ENCODE results near the gene ITPRIP. TPM values are rescaled to one million over a fixed set of nuclear protein-coding genes. Genes with fewer than 3 reads are reported as not detected.

The ITPRIP gene
- total RNA-seq, 1 experiment from 2014 or later, result 1.7 TPM

GRCh38 chr10:104367904-104368303 lies 29.6 kb upstream of the ITPRIP start:
- intact Hi-C loops (cut with micrococcal nuclease; ENCODE audit: unreplicated experiment), result no loop called here
- Mint-ChIP-seq H3K4me3 (ENCODE audit: low read depth, unreplicated experiment) (no peak overlapping the region), H3K36me3 (ENCODE audit: insufficient read depth, unreplicated experiment) (no peaks in the 10 kb centered on the region), H3K4me1 (ENCODE audit: low read depth, unreplicated experiment) (no peaks in the 10 kb centered on the region), H3K27me3 (ENCODE audit: unreplicated experiment) (peaks cover 48% of the 10 kb centered on the region), H3K9me3 (ENCODE audit: low read depth, unreplicated experiment) (no peaks in the 10 kb centered on the region), H3K27ac (ENCODE audit: unreplicated experiment) (no peak overlapping the region)
- TF ChIP-seq, protein P1, sequence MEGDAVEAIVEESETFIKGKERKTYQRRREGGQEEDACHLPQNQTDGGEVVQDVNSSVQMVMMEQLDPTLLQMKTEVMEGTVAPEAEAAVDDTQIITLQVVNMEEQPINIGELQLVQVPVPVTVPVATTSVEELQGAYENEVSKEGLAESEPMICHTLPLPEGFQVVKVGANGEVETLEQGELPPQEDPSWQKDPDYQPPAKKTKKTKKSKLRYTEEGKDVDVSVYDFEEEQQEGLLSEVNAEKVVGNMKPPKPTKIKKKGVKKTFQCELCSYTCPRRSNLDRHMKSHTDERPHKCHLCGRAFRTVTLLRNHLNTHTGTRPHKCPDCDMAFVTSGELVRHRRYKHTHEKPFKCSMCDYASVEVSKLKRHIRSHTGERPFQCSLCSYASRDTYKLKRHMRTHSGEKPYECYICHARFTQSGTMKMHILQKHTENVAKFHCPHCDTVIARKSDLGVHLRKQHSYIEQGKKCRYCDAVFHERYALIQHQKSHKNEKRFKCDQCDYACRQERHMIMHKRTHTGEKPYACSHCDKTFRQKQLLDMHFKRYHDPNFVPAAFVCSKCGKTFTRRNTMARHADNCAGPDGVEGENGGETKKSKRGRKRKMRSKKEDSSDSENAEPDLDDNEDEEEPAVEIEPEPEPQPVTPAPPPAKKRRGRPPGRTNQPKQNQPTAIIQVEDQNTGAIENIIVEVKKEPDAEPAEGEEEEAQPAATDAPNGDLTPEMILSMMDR (IDR thresholded peaks at IDR 0.05; ENCODE audit: unreplicated experiment), result no peak
- CTCF ChIA-PET, result interaction anchor here (0.5 kb wide), 1 partner anchor 62 kb away, joined by 8 read pairs; no protein-coding TSS in a partner anchor
- BruUV-seq (replicated peaks), result no TSS peak
- DNase-seq, result no peak

DNA sequence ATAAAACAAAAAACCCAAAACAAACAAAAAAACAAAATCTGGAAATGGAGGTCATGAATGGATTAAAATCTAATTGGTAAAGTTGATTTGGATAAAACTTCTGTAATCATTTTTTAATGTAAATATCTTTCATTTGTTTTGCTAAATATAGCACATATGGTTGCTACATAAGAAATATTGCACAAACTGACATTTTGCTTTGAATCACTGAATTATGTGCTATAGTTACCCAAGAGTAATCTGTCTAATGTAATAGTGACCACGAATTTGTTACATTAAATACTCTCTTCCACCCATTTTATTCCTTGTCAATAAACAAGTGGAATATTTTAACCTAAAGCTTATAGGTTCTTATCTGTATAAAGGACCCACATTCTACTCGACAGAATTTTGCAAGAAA lies 21.5 kb upstream of the ITPRIP start:
- H3K9me3 Mint-ChIP-seq (ENCODE audit: low read depth, unreplicated experiment), result no peaks in the 10 kb centered on the region
- TF ChIP-seq, protein P1 (IDR thresholded peaks at IDR 0.05; ENCODE audit: unreplicated experiment), result no peak
- no peak overlapping the region for H3K4me3 Mint-ChIP-seq (ENCODE audit: low read depth, unreplicated experiment)
- H3K4me1 Mint-ChIP-seq (ENCODE audit: low read depth, unreplicated experiment), result no peaks in the 10 kb centered on the region
- intact Hi-C loops (cut with micrococcal nuclease; ENCODE audit: unreplicated experiment), result no loop called here
- BruUV-seq (replicated peaks), result no TSS peak
- no peak overlapping the region for H3K27ac Mint-ChIP-seq (ENCODE audit: unreplicated experiment)
- H3K36me3 Mint-ChIP-seq (ENCODE audit: insufficient read depth, unreplicated experiment), result no peaks in the 10 kb centered on the region
- H3K27me3 Mint-ChIP-seq (ENCODE audit: unreplicated experiment), result peaks cover 32% of the 10 kb centered on the region
- CTCF ChIA-PET, result no interaction called here
- no peak for DNase-seq

DNA sequence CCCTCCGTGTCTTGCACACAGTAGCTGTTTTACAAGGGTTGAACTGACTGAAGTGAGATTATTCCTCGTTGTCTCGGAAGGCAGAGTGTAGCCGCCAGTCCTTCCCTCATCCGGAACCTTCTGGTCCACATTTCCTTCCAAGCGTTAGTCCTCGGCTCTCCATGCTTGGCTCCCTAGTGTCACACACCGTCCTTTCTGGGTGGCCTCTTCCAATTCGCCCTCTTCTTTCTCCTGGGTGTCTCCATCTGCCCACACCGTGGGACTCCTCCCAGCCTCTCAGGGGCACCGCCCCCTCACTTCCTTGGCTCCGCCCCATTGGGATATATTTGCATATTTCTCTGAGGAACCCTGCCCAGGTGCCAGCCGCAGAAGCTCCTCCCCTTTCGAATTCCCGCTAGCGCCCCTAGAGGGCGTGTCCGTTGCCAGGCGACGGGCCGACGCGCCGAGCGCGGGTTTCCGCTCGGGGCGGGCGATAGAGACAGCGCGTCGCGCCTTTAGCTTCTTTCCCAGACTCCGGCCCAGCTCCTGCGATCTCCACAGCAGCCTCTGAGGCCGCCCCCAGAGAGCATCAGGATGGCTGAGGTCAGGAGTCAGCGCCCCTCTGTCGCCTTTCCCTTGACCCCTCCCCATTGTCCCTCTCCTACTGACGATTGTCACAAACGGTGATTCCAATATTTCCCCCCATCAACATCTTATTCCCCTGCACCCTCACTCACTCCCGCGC lies 15.2 kb upstream of the ITPRIP start, which contains the start of gene CFAP58:
Gene CFAP58, plus strand, starts transcription at position 509 of the 724 bp plus-strand sequence. Its CDS starts 65 bp downstream, at position 574.
- Mint-ChIP-seq H3K4me3 (ENCODE audit: low read depth, unreplicated experiment) (no peak within 1 kb of the TSS), H3K4me1 (ENCODE audit: low read depth, unreplicated experiment) (peaks cover 7% of the 10 kb centered on the region), H3K27me3 (ENCODE audit: unreplicated experiment) (no peaks in the 10 kb centered on the region), H3K27ac (ENCODE audit: unreplicated experiment) (no peak within 1 kb of the TSS), H3K36me3 (ENCODE audit: insufficient read depth, unreplicated experiment) (no peaks in the 10 kb centered on the region), H3K9me3 (ENCODE audit: low read depth, unreplicated experiment) (no peaks in the 10 kb centered on the region)
- CTCF ChIA-PET, result interaction anchor here (0.5 to 1.4 kb wide), 5 partner anchors 48 to 738 kb away, joined by 3 to 13 read pairs (median 3); no protein-coding TSS in a partner anchor
- TF ChIP-seq, protein P1 (IDR thresholded peaks at IDR 0.05; ENCODE audit: unreplicated experiment), result peak; percentile 36
- intact Hi-C loops (cut with micrococcal nuclease; ENCODE audit: unreplicated experiment), result no loop called here
- no TSS peak for BruUV-seq (replicated peaks)
- peak; percentile 91 for DNase-seq

DNA sequence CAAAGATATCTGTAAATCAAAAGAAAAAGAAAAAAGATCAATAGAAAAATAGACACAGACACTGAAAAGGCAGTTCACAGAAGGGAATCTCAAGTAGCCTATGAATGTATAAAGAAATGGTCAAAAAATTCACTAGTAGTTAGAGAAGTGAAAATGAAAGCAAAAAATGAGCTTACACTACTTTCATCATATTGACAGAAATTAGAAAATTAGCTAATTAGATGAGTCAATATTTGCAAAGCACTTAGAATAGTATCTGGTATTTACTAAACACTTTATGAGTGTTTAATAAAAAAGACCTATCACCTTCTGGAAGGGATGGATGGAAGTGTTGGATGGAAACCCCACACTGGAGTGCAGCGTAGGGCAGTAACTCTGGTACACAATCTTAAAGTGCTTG lies 13.7 kb upstream of the ITPRIP start:
- CTCF ChIA-PET, result interaction anchor here (1.5 kb wide), 1 partner anchor 77 kb away, joined by 7 read pairs; no protein-coding TSS in a partner anchor
- intact Hi-C loops (cut with micrococcal nuclease; ENCODE audit: unreplicated experiment), result no loop called here

More for the DNA sequence above, 13.7 kb upstream of the ITPRIP start:
- H3K36me3 Mint-ChIP-seq (ENCODE audit: insufficient read depth, unreplicated experiment), result no peaks in the 10 kb centered on the region
- TF ChIP-seq, protein P1 (IDR thresholded peaks at IDR 0.05; ENCODE audit: unreplicated experiment), result no peak
- peaks cover 7% of the 10 kb centered on the region for H3K4me1 Mint-ChIP-seq (ENCODE audit: low read depth, unreplicated experiment)
- no TSS peak for BruUV-seq (replicated peaks)
- no peaks in the 10 kb centered on the region for H3K9me3 Mint-ChIP-seq (ENCODE audit: low read depth, unreplicated experiment)
- DNase-seq, result no peak
- H3K27me3 Mint-ChIP-seq (ENCODE audit: unreplicated experiment), result no peaks in the 10 kb centered on the region
- no peak overlapping the region for H3K27ac Mint-ChIP-seq (ENCODE audit: unreplicated experiment)
- no peak overlapping the region for H3K4me3 Mint-ChIP-seq (ENCODE audit: low read depth, unreplicated experiment)
